NCI-H1092 (cell line): Measurements from ENCODE around the gene SREBF1.

Source experiments
- DNase-seq: peaks from one replicate; lab custom pipeline; 2025; lab: John Stamatoyannopoulos, UW

SREBF1 gene

DNA sequence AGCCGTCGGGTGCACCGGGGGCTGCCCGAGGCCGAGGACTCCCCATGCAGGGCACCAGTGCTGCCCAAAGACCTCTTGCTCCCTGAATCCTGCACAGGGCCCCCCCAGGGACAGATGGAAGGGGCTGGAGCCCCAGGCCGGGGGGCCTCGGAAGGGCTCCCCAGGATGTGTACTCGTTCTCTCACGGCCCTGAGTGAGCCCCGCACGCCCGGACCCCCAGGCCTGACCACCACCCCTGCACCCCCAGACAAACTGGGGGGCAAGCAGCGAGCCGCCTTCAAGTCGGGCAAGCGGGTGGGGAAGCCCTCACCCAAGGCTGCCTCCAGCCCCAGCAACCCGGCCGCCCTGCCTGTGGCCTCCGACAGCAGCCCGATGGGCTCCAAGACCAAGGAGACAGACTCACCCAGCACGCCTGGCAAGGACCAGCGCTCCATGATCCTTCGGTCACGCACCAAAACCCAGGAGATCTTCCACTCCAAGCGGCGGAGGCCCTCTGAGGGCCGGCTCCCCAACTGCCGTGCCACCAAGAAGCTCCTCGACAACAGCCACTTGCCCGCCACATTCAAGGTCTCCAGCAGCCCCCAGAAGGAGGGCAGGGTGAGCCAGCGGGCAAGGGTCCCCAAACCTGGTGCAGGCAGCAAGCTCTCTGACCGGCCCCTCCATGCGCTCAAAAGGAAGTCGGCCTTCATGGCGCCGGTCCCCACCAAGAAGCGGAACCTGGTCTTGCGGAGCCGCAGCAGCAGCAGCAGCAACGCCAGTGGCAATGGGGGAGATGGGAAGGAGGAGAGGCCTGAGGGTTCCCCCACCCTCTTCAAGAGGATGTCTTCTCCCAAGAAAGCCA lies 40.6 kb downstream of the SREBF1 start:
- DNase-seq, result no peak

DNA sequence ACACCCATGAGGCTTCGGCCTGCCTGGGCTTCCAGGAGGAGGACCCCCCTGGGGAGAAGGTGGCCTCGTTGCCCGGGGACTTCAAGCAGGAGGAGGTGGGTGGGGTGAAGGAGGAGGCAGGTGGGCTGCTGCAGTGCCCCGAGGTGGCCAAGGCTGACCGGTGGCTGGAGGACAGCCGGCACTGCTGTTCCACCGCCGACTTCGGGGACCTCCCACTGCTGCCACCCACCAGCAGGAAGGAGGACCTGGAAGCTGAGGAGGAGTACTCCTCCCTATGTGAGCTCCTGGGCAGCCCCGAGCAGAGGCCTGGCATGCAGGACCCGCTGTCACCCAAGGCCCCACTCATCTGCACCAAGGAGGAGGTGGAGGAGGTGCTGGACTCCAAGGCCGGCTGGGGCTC lies 41.5 kb downstream of the SREBF1 start:
- DNase-seq, result no peak

DNA sequence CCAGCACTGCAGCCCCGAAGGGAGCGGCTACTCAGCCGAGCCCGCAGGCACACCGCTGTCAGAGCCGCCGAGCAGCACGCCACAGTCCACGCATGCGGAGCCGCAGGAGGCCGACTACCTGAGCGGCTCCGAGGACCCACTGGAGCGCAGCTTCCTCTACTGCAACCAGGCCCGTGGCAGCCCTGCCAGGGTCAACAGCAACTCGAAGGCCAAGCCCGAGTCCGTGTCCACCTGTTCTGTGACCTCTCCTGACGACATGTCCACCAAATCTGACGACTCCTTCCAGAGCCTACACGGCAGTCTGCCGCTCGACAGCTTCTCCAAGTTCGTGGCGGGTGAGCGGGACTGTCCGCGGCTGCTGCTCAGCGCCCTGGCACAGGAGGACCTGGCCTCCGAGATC lies 42.4 kb downstream of the SREBF1 start:
- no peak for DNase-seq

DNA sequence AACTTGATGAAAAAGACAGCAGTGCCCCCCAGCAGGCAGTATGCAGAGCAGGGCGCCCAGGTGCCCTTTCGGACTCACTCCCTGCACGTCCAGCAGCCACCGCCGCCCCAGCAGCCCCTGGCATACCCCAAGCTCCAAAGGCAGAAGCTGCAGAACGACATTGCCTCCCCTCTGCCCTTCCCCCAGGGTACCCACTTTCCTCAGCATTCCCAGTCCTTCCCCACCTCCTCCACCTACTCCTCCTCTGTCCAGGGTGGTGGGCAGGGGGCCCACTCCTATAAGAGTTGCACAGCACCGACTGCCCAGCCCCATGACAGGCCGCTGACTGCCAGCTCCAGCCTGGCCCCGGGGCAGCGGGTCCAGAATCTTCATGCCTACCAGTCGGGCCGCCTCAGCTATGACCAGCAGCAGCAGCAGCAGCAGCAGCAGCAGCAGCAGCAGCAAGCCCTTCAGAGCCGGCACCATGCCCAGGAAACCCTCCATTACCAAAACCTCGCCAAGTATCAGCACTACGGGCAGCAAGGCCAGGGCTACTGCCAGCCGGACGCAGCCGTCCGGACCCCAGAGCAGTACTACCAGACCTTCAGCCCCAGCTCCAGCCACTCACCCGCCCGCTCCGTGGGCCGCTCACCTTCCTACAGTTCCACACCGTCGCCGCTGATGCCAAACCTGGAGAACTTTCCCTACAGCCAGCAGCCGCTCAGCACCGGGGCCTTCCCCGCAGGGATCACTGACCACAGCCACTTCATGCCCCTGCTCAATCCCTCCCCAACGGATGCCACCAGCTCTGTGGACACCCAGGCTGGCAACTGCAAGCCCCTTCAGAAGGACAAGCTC lies 43.2 kb downstream of the SREBF1 start:
- DNase-seq, result no peak

DNA sequence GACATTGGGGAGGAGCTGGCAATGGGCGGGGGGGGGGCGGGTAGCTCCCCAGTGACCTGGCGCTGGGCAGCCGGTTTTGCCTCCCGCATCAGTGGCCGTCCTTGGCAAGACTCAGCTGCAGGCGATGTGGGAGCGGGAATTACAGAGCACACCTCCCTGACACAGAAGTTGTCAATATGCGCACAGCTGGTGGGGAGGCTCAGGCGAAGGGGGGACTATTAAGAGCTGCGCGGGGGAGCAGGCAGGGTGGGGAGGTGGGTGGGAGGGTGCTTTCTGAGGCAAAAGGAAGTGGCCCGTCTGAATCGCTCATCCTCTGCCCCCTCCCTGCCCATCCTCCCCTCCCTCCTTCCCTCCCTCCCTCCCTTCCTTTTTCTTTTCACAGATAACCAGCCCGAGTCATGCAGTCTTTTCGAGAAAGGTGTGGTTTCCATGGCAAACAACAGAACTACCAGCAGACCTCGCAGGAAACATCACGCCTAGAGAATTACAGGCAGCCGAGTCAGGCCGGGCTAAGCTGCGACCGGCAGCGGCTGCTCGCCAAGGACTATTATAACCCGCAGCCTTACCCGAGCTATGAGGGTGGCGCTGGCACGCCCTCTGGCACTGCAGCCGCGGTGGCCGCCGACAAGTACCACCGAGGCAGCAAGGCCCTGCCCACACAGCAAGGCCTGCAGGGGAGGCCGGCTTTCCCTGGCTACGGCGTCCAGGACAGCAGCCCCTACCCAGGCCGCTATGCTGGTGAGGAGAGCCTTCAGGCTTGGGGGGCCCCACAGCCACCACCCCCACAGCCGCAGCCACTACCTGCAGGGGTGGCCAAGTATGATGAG lies 44.0 kb downstream of the SREBF1 start:
- DNase-seq, result peak; percentile 14

DNA sequence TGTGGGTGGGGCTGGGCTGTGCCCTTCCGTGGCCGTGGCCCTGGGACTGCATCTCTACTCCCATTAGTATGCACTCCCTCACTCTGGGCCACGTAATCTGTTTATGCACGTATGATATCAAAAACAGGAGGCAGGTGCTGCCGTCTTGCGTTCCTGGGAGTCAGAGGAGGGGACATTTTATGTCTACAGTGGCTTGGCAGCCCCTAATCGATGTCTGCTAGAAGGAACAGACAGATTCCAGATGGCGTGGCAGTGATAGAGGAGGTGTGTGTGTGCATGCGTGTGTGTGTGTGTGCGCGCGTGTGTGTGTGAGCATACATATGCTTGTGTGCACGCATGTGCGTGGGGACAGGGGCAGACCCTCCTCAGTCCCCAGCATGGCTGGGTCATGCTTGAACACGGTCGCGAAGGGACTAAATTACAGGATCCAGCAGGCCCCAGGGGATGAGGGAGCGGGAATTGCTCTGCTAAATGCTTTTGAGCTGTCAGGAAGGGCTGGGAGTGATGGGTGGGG lies 44.7 kb downstream of the SREBF1 start:
- DNase-seq, result no peak

DNA sequence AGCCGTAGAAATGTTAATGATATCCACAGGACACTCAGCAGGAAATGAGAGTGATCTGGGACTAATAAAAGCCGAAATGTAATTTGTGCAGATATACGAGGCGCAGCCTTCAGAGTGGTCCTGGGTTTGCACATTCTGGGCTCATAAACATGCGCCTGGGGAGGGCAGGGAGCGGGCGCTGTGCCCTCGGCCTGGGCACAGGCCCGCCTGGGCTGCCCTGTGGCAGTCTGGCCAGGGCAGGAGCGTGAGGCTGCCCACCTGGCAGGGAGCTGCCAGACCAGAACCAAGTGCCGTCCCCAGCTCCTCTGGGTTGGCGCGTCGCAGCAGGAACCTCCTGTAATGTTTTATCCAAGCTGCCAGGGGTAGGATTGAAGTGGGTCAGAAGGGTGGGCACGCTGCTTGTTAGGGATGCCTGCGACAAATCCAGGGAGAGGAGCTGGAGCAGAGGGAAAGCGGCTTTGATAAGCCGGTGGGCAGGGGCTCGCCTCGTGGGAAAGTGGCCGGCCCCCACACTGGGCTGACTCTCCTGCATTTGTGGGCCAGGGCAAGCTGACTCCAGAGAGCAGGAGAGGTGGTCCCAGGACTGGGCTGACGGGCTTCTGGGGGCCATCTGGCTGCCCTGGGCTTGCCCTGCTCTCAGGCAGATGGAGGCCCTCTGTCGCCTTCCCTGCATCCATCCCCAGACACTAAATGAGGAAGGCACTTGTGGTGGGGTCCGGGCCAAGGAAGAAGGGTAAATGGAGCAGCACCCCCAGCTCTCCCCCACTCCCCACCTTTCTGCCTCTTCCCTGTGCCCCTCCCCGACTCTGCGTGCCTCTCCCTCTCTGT lies 45.9 kb downstream of the SREBF1 start:
- peak; percentile 46 for DNase-seq

DNA sequence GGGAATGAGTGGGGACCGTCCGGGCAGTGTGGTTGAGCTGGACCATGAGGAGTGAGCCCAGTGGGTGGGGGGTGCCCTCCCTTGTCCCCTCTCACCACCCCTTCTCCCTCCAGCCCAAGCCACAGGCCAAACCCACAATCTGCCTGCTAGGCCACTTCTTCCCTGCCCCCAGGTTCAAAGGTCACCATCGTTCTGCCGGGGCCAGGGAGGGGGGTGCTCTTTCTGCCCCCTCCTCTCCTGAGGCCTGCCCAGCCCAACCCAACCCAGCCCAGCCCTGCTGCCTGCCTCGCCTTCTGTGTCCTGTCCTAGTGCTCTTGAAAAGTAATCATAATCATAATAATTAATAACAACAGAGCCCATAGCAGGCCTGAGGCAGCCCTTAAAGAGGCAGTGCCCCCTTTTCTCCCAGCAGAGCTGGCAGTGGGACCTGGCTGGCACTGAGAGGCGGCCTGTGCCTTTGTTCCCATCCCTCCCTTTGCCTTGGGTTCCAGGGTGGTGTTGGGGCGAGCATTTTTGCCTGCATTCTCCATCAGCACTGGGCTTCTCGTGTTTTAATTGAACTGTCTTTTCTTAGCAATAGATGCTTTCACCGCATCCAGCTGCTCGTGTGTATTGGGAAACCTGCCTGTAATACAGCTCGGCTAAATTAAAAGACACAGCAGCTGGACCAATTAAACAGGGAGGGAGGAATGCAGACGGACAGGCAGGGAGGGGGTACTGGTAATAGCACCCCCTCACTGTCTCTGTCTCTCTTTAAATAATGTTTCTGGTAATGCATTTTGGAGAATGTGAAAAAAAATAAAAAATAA lies 46.8 kb downstream of the SREBF1 start:
- no peak for DNase-seq

DNA sequence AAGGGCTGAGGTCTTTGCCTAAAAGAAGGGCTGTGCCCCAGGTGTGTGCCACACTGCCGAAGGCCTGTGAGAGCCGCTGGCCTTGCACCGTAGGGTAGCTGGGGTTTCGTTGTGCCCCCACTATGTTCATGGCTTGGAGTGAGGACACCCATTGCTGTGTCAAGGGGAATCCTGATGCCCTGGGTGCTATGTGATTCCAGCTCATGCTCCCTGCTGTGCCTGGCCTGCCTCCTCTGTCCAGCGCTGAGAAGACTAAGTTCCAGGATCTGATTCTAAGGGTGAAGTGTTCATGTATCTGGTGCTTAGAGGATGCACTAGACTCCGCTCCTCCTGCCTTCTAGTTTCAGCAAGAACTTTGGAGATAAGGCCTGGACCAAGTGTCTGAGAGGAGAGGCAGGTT lies 47.4 kb downstream of the SREBF1 start:
- DNase-seq, result no peak

DNA sequence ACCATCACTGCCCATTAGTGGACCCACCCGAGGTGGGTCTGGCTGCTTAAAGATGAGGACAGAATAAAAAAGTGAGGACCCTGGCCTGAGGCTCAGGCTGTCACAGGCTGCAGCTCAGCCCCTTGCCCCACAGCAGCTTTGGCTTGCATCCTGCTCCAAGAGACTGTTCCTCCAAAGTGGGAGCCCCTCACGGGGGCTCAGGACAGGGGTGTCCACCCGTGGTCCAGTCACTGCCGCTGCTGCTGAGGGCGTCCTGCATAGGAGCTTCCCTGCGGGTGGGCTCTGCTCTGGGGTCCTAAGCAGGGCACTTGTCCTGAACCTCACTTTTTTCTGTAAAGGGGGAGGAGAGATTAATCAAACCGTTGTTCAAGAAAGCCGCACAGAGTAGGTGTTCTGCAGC lies 47.8 kb downstream of the SREBF1 start:
- no peak for DNase-seq

DNA sequence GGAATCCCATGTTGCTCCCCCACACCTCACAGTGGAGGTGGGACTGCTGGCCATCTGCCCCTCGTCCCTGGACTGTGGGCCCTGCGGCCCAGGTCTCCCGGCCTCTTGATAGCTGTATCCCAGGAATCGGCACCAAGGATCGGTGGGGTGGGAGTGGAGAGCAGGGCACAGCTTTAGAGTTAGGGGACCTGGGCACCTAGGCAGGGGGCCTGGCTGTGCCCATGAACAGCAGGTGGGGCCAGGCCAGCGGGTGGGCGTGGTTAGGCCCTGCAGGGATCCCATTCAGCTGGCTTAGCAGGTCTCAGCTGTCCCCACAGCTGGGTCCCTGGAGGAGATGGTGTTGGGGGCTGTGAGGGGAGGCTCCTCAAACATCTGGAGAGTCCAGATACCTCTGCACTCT lies 49.2 kb downstream of the SREBF1 start:
- DNase-seq, result no peak

DNA sequence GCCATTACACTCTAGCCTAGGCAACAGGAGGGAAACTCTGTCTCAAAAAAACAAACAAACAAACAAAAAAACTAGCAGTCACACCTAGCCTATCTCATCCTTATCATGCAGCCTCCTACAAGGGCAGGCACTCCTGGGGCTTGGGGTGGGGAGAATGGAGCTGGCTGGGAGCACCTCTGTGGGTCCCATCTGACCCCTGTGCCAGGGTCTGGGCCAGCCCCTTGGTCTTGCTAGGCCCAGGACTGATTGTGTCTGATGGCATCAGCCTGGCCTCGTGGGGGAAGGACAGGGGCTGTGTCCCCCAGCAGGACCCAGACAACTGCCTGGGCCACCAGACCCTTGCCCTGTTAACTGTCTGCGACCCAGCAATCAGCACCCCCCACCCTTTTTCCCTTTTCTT lies 49.8 kb downstream of the SREBF1 start:
- DNase-seq, result no peak

DNA sequence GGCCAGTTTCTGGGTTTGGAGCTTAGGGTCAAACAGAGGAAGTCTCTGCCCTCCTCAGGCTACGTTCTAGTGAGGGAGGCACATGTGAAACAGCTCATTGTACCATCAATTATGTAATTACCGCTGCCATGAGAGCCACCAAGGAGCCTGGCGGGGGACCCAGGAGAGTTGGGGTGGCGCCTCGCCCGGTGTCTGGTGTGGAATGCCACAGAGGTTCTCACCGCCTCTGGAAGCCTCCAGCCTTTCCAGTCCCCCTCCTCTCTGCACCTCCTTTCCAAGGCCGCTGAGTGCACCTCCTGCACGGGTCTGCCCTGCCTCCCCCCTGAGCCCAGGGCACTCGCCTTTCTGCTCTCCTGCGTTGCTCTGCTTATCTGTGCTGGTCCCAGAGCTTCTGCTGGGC lies 51.4 kb downstream of the SREBF1 start:
- no peak for DNase-seq

DNA sequence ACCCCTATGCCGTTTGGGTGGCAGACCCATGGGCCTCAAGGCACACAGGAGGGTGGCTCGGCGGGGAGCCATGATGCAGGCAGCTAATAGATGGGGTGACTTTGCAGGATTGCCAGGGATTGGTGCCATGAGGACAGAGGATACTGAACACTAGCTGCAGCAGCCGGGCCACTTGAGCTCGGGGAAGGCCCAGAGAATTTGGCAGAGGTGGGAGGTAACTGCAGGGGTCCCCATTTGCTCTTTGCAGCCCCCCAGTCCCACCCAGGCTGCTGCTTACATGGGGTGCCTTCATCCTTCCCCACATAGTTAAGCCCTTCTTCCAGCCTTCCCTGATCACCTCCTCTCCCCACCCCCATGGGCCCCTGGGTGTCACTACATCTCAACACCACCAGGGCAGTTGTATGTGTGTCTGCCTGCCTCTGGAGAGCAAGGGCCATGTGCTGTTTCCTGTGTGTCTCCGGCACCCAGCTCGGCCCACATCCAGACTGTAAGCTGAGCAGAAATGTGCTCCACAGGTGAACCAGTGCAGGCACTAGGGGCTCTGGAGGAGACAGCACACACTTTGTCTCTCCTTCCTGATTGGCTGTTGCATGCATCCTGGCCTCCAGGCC lies 52.0 kb downstream of the SREBF1 start:
- DNase-seq, result no peak

DNA sequence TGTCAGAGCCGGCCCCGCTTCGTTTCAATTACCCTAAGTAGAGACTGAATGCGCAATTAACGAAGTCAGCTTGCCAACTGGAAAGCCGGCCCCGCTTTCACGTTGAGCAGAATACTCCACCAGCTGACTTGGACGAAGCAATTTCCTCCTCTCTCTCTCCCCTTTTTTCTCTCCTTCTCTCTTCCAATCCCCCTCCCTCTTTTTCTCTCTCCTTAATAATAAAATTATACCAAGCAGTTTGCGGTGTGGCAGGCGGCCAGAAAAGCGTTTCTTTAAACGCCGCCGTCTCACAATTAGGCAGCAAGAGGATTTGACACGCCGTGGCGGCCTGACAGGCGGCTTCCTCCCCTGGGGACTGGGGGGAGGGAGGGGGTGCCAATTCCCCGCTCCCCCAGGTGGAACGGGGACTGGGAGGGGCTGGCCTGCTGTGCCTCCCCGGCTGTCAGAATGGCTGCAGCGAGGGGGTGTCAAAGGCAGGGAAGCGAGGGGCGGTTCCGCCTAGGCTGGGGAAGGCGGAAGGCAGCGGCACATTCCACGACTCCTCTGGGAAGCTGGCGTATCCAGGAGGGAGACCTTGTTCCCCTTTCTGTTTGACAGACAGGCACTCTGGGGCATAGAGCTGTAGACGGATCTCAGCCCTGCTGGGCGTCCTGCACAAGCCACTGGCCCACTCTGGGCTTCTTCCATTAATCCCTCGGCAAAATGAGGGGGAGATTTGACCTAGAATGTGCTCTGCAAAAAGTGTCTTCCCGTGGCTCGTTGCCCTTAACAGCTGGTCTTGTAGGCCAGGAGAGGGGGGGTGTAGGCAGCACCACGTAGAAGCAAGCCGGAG lies 52.7 kb downstream of the SREBF1 start:
- DNase-seq, result peak; percentile 47

DNA sequence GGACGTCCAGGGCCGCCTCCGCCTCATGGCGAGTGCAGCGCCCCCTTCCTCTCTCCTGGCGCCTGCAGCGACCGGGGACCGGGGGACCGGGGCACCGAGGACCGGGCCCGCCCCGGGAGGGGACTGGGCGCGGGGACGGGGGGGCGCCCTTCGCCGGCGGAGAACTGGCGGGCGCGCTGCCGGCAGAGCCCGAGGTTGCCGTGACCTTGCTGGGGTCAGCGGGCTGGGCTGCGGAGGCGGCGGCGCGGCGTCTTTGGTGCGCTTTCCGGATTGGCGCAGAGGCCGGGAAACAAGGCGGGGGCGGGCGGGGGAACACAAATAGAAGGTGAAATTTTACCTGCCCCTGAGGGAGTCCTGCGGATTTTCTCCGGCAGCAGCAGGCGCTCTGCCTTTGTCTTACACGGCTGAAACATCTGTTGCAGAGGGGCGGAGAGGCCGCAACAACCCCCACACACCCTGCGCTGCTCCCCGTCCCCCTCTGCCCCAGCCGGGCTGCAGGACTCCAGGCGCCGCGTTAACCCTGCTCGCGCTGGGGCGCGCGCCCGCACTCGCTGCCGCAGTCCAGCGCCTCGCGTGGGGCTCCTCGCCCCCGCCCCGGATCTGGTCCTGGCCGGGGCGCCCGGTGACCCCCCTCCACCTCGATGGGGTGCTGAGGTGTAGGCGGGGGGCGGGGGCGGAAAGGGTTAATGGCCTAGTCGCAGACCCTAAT lies 53.5 kb downstream of the SREBF1 start:
- peak; percentile 47 for DNase-seq

DNA sequence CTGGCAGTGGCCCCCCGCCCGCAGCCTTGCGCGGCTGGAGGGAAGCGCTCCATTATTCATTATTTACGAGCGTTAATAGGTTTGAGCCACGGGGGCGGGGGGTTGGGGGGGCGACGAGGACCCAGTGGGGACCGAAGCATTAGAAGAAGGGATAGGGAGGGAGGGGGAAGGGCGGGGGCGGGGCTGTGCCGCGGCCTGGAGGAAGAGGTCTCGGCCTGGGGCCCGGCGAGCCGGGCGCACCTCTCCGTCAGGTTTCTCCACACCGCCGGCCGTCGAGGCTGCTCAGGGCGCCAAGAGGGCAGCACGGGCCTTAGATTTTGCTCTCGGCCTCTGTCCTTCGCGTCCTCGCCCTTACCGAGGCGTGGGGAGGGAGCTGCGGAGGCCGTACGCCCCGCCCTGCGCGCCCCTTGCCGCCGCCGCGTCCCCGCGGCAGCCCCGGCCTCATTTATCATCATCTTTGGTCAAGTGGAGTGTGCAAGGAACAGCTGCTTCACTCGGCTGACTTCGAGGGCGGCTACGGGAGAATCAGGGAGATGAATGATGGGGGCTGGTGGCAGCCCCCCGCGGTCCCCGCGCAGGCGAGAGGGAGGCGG lies 54.2 kb downstream of the SREBF1 start:
- DNase-seq, result no peak
